Tibial artery (tissue), 4 donors: ENCODE data around the gene ANAPC4.

Source experiments
- DNase-seq, 2 donors: peaks; one replicate each; pipeline ENCODE4 v3.0.0-alpha.2; 2019
- H3K27ac ChIP-seq, 2 donors: fragments of 200-600 bp; sonication (generic) in 1 of 2; 1 replicate in 1 of 2; 2 replicates in 1 of 2; pipeline ENCODE4 v1.5.1; 2018 to 2019; ENCODE audit warnings: mild to moderate bottlenecking in 1 of 2
- H3K27me3 ChIP-seq, 2 donors: fragments of 200-600 bp; sonication (generic) in 1 of 2; one replicate each; pipeline versions ENCODE4 v1.5.1 to v1.6.0; 2016 to 2019
- H3K36me3 ChIP-seq, 3 donors: fragments of 200-600 bp; sonication (generic) in 2 of 3; one replicate each; pipeline ENCODE4 v1.5.1; 2016 to 2019; ENCODE audit warnings: mild to moderate bottlenecking in 2 of 3
- H3K4me1 ChIP-seq, 4 donors: fragments of 200-600 bp; sonication (generic) in 2 of 4; 1 replicate in 3 of 4; 2 replicates in 1 of 4; pipeline ENCODE4 v1.5.1; 2016 to 2019
- H3K4me3 ChIP-seq, 2 donors: fragments of 200-600 bp; sonication (generic) in 1 of 2; 1 replicate in 1 of 2; 2 replicates in 1 of 2; pipeline ENCODE4 v1.5.1; 2018 to 2019; ENCODE audit warnings: mild to moderate bottlenecking in 2 of 2
- H3K9me3 ChIP-seq, 3 donors: fragments of 200-600 bp; sonication (generic) in 1 of 3; one replicate each; pipeline ENCODE4 v1.5.1; 2016 to 2019
- intact Hi-C: fragments of 100-400 bp; cut with DNase I; formaldehyde crosslinking; loops from one replicate; pipeline ENCODE4 v1.15.0; 2023; ENCODE audit warnings: low total_unique reads
- TF ChIP-seq, protein P1 (sequence below), 2 experiments: fragments of 200-600 bp in 1 of 2; fragments of 450-650 bp in 1 of 2; IDR thresholded peaks; one replicate each; pipeline ENCODE4 v1.5.1; 2017 to 2019; ENCODE audit warnings: antibody characterized with exemption in 2 of 2, mild to moderate bottlenecking in 1 of 2, moderate library complexity in 1 of 2

Gene ANAPC4

DNA sequence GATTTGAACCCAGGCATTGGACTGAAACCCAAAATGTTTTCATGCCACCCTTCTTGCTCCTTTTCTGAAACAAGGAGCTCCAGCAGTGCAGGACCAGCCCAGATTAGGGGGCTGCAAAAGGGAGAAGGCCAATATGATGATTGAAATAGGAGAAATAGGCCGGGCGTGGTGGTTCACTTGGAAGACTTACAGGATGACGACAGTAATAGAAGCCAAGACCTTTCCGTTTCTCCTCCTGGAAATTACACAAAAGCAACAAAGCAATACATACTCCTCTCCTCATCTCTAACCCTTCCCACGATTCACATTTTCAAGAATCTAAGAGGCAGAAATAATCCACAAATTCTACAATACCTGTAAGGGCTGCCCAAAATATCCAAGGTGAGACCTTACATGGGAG is 90.8 kb downstream of the ANAPC4 start:
- H3K27me3 ChIP-seq, result no peaks in the 10 kb centered on the region
- peaks cover 0 to 3% (median 0%) of the 10 kb centered on the region in 3 donors for H3K9me3 ChIP-seq
- peaks cover 0 to 18% (median 0%) of the 10 kb centered on the region in 3 donors for H3K36me3 ChIP-seq
- H3K4me3 ChIP-seq, result no peak overlapping the region
- no peaks in the 10 kb centered on the region for H3K4me1 ChIP-seq
- TF ChIP-seq, protein P1, sequence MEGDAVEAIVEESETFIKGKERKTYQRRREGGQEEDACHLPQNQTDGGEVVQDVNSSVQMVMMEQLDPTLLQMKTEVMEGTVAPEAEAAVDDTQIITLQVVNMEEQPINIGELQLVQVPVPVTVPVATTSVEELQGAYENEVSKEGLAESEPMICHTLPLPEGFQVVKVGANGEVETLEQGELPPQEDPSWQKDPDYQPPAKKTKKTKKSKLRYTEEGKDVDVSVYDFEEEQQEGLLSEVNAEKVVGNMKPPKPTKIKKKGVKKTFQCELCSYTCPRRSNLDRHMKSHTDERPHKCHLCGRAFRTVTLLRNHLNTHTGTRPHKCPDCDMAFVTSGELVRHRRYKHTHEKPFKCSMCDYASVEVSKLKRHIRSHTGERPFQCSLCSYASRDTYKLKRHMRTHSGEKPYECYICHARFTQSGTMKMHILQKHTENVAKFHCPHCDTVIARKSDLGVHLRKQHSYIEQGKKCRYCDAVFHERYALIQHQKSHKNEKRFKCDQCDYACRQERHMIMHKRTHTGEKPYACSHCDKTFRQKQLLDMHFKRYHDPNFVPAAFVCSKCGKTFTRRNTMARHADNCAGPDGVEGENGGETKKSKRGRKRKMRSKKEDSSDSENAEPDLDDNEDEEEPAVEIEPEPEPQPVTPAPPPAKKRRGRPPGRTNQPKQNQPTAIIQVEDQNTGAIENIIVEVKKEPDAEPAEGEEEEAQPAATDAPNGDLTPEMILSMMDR (IDR thresholded peaks at IDR 0.05), result no peak
- DNase-seq, result no peak
- no peak overlapping the region for H3K27ac ChIP-seq
- intact Hi-C loops, result no loop called here
